DMS 273 treated with DMSO at 0.1 percent for 48 hours (cell line): ENCODE measurements around the gene DTNBP1.

ENCODE experiments used
- DNase-seq: peaks from one replicate; lab custom pipeline; 2025; lab: John Stamatoyannopoulos, UW

DTNBP1 gene

DNA sequence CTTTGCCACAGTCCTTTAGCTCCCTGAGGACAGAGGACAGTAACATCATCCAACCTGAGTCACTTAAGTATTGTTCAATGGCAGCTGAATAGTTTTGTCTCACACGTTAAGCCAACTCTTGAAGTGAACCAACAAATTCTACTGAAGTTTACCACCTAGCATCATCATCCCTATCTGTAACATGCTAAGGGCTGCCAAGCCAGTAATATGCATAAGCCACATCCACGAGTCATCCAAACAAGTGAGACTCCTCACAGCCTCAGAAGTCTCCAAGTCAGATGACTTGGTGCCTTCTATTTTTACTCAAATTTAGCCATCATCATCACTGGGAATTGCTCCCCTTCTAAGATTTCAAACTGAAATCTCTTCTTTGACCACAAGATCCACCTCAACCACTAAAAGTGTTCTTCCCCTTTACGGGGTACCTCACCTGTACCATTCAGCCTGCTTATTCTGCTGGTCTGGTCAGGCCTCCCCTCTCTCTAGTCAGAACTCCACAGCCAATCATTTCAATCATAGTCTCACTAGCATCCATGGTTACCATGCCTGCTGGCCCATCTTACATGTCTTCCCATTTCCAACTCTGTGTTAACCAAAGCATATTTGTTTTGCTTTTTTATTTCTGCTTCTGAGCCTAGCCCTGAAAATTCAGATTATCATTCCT is 73.7 kb downstream of the DTNBP1 start:
- no peak for DNase-seq

DNA sequence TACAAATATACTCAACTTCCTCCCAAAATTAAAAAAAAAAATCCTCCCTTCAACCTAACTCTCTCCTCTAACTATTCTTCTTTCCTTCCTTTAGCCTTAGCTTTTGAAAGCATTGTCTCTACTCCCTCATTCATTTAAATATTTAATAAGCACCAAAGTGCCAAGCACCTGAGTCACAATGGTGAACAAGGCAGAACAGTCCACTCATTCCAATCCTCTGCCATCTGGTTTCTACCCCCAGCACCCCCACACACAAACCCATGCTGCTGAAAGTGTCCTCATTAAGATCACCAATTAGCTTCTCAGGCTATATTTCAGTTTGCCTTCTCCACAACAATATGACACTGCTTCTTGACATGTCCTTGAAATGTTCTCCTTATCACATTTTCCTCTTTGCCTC is 76.3 kb downstream of the DTNBP1 start:
- no peak for DNase-seq

- DNase-seq = no peak
Observed at GRCh38 chr6:15585760-15586214, 77.0 kb downstream of the DTNBP1 start.

DNA sequence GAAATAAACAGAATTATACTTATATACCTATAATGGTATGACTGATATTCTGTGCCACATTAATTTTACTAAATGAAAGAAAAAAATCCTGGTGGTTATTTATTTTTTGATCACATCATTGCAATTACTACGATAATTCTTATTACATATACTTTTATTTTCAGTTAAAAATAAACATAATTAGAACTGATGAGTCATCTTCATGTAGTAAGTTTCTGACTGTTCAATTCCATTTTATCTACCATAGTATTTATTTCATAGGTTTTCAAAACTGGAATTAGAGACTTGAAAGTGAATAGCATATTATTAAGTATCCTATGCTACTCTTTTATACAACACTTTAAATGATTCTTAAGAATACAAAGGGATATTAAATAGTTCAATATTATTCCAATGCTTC is 80.3 kb downstream of the DTNBP1 start:
- no peak for DNase-seq

- DNase-seq = no peak
Observed at GRCh38 chr6:15581751-15582150, 81.1 kb downstream of the DTNBP1 start.

DNA sequence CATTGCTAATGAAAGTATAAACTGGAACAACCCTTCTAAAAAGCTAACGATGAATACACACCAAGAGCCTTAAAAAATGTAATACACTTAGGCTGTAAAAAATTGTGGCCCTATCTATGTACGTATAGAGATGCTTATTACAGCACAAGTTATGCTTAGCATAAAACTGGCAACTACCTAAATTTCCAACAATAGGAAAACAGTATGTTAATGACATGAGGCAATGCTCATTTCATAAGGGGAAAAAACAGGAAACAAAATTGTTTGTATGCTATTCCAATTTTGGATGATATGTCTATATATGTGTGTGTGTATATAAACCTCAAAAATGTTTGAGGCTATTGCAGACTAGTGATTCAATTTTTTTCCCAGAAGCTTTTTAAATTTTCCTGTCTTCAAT is 82.5 kb downstream of the DTNBP1 start:
- DNase-seq = no peak

GRCh38 chr6:15578716-15579391 is 84.0 kb downstream of the DTNBP1 start:
- DNase-seq = no peak

GRCh38 chr6:15577550-15578171 is 85.2 kb downstream of the DTNBP1 start:
- no peak for DNase-seq

DNA sequence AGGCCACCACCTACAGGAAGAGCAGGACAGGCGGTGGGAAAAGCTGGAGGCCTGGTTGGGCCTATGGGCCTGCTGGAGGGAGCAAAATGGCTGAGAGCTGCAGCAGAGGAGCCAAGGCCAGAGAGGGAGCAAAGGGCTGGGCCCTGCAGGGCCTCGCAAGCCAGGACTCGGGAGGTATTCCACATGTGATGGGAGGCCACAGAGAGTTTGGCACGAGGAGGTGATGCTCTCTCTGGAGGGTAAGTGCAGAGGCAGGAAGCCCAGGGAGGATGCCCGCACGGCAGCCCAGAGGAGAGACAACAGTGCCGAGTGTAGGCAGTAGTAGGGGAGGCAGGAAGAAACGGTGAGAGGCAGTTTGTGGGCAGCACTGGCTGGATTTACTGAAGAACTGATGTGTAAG is 85.7 kb downstream of the DTNBP1 start:
- DNase-seq = no peak

DNA sequence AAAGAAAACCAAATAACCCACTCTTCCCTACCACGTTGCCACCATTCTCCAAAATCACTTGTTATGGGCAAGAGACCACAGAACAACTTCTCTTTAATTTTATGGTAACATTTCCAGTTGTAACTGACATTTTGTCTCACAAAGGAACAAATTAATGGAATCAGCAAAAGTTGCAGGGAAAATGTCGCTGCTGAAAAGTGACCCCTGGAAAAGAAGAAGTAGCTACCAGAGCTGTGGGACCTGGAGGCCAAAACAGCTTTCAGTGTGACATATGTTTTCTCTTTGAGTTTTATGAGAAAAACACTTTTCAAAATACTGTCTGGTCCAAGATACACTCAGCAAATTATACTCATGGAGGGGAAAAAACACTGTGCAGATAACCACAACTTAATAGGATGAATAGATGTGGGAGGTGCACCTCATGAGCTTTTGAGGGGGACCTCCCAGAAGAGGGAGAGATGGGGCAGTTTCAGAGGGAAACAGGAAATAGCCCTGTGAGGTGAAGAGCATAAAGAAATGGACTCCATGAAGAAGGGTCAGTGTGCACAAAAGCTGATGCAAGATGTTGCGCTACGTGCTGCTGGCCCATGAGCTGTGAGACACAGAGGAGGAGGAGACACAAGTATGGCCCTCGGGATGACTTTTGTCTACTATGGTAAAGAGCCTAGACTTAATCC is 87.3 kb downstream of the DTNBP1 start:
- DNase-seq = no peak

DNA sequence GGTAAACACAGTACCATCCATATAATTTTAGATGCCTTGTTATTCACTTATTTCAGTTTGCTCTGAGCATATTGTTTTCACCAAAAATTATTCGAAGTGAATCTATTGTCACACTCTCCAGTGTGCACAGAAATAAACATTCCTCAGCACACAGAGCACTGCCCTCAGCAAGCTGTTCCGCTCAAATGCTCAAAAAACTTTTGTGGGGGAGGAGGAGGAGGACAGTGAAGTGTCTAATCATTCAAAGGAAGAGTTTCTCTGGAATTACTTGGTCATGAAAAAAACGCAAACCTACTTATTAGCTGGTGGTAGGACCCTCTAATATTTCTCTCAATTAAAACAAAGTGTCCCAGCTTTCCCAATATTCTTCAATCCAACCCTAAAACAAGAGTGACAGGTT is 88.3 kb downstream of the DTNBP1 start:
- no peak for DNase-seq

GRCh38 chr6:15574023-15574422 is 88.8 kb downstream of the DTNBP1 start:
- DNase-seq = no peak

GRCh38 chr6:15573384-15573783 is 89.4 kb downstream of the DTNBP1 start:
- DNase-seq = no peak

DNA sequence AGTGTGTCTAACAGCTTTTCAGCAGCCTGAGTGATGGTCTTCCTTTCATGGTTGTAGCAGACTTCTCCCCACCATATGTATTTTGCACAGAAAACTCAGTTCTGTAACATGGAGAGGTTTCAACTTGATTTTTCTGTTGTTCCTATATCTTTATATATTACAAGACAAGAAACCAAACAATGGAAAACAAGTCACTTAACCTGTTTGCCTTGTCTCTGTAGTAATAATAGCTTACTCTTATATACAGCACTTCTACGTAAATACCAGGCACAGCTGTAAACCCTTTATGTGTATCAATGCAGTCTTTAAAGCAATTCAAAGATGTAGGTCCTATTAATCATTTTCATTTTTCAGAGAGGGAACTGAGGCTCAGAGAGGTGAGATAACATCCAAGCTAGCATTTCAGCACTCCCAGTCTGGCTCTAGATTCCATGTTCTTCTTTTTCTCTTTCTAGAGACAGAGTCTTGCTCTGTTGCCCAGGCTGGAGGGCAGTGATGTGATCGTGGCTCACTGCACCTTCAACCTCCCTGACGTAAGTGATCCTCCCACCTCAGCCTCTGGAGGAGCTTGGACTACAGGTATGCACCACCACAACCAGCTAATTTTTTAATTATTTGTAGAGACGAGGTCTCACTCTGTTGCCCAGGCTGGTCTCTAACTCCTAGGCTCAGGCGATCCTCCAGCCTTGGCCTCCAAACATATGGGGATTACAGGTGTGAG is 90.4 kb downstream of the DTNBP1 start:
- DNase-seq = no peak

- no peak for DNase-seq
Observed at GRCh38 chr6:15570171-15570570, 92.7 kb downstream of the DTNBP1 start.

DNA sequence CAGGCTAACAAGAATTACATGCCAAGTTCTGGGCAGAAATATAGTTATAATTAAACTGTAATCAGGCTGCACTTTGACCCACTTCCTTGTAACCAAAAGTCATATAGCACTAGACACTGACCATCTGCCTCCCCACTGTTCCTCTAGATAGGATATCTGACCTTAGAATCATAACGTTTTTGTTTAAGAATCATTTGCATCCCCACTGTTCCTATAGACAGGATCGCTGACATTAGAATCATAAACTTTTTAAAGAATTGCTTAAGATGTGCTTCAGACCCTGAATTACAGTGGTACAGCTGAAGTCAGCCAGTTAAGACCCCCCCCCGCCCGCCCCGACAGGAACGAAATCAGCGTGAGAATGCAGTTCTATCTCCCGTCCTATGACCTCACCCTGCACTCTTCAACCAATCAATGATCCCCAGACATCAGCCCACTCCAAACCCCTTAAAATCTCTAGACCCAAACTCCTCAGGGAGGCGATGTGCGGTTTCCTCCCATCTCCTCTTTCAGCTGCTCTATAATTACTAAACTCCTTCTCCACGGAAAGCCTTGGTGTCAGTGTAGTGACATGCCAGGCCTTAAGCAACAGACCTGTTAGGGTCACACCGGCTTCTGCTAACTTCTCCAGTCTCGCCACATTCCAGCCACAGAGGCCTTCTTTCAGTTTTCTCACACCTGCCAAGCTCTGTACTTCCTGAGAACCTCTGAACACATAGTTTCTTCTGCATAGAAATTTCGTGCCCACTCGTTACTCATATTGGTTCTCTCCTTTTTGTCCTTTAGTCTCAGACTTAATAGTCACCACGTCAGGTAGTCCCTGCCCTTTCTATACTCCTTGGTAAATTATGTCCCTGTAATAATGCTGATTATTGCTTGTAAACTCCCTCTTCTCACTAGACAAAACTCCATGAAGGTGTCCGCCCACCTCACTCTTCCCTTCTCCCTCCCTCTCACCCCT is 93.5 kb downstream of the DTNBP1 start:
- no peak for DNase-seq

DNA sequence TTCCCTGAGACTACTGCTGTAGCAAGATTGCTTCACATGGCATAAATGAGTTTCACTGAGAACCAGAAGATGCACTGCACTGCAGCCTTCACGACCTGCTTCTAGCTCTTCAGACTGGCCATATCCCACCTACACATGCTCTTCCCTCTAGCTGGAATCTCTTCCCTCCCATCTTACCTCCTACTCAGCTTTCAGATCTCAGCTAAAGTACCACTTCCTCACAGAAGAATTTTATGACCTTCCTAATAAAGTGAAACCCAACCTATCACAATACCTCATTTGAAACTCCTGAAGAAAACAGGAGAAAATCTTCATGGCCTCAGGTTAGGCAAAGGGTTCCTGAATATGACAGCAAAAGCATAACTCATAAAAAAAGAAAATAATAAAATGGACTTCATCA is 99.9 kb downstream of the DTNBP1 start:
- DNase-seq = no peak

DNA sequence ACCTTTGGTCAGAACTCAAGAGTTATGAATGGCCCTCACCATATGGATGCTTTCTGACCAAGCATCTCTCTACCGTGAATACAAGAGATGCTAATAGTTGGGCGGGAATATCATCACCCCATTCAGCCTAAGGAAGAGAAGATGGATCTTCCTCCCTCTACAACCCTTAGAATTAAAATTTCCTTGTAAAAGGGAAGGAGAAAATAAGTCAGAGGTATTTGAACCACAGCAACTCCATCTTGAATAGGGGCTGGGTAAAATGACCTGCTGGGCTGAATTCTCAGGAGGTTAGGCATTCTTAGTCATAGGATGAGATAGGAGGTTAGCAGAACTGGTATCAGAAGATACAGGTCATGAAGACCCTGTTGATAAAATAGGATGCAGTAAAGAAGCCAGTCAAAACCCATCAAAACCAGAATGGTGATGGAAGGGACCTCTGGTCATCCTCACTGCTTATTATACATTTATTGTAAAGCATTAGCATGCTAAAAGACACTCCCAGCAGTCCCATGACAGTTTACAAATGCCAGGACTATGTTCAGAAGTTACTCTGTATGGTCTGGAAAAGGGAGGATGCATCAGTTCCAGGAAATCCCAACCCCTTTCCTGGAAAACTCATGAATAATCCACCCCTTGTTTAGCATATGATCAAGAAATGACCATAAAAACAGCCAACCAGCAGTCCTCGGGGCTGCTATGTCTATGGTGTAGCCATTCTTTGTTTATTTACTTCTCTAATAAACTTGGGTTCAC is 101.2 kb downstream of the DTNBP1 start:
- DNase-seq = no peak

- no peak for DNase-seq
Observed at GRCh38 chr6:15560713-15561112, 102.1 kb downstream of the DTNBP1 start.

DNA sequence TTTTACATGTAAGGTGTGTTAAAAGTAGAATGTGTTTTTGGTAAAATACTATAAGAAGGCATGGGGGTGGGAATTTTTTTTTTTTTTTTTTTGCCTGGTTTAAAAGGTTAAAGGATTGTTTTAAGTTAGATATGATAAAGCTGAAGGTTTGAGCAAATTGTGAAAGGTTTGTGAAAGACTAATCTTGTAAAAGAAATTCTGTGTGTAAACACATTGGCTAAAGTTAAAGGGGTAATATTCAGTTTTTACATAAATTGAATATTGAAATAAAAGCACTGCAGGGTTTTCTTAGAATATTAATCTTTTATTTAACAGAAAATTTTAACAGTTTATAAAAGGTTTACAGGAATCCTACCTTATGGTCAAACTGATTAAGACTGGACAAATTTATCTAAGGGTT is 105.7 kb downstream of the DTNBP1 start:
- DNase-seq = no peak
